ENCODE measurements around the gene FOXRED1.

- TF ChIP-seq, protein P1, sequence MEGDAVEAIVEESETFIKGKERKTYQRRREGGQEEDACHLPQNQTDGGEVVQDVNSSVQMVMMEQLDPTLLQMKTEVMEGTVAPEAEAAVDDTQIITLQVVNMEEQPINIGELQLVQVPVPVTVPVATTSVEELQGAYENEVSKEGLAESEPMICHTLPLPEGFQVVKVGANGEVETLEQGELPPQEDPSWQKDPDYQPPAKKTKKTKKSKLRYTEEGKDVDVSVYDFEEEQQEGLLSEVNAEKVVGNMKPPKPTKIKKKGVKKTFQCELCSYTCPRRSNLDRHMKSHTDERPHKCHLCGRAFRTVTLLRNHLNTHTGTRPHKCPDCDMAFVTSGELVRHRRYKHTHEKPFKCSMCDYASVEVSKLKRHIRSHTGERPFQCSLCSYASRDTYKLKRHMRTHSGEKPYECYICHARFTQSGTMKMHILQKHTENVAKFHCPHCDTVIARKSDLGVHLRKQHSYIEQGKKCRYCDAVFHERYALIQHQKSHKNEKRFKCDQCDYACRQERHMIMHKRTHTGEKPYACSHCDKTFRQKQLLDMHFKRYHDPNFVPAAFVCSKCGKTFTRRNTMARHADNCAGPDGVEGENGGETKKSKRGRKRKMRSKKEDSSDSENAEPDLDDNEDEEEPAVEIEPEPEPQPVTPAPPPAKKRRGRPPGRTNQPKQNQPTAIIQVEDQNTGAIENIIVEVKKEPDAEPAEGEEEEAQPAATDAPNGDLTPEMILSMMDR (IDR thresholded peaks at IDR 0.05) = no peak
- TF ChIP-seq POLR2AphosphoS5 (IDR thresholded peaks at IDR 0.05) = no peak
- no peak for TF ChIP-seq POLR2A (IDR thresholded peaks at IDR 0.05)
- no peak for TF ChIP-seq EP300 (IDR thresholded peaks at IDR 0.05; ENCODE audit: low read depth)
These were observed 19.3 kb downstream of the FOXRED1 start for GRCh38 chr11:126288237-126288636.
